SK-N-SH (cell line): ENCODE results near the gene ARMC7. TPM values are rescaled to one million over a fixed set of nuclear protein-coding genes. Genes with fewer than 3 reads are reported as not detected.

Experiments used
- CTCF ChIA-PET: fragments of 300-600, 350-600 bp; formaldehyde crosslinking; extraction: SDS; loops from one replicate; lab custom pipeline; 2021; lab: Yijun Ruan, JAX
- POLR2A ChIA-PET: fragments of 350-600 bp; sonication (Branson Sonifier 250); formaldehyde crosslinking; extraction: SDS; loops from one replicate; lab custom pipeline; 2020; ENCODE audit warnings: antibody characterized with exemption, inconsistent platforms; lab: Yijun Ruan, JAX
- DNase-seq: peaks from one replicate; pipeline ENCODE4 v3.0.0; 2012
- H2AFZ ChIP-seq: fragments of 200-600 bp; sonication (generic); 2 replicates; pipeline ENCODE4 v1.8.1; 2016; ENCODE audit warnings: antibody characterized with exemption, mild to moderate bottlenecking, low read depth
- H3F3A ChIP-seq: fragments of 200-600 bp; sonication (generic); replicated peaks from 2 replicates; pipeline ENCODE3; 2016; ENCODE audit warnings: antibody characterized with exemption, mild to moderate bottlenecking; ENCODE audit not compliant: insufficient read depth
- H3K27ac ChIP-seq, 2 experiments: fragments of 200-500 bp in 1 of 2; fragments of 200-600 bp in 1 of 2; sonication (Bioruptor generic) in 1 of 2; sonication (generic), shearing (Covaris generic) in 1 of 2; 2 replicates each; pipeline versions ENCODE4 v1.5.1 to v1.6.1; 2014 to 2016; ENCODE audit warnings: low read depth in 2 of 2, inconsistent platforms in 1 of 2, low read length in 1 of 2, mild to moderate bottlenecking in 1 of 2, mixed read lengths in 1 of 2
- H3K27me3 ChIP-seq: fragments of 200-600 bp; sonication (generic), shearing (Covaris generic); 2 replicates; pipeline ENCODE4 v1.6.1; 2016; ENCODE audit warnings: mixed run types; ENCODE audit not compliant: insufficient read depth
- H3K36me3 ChIP-seq, 2 experiments: fragments of 200-500 bp in 1 of 2; fragments of 200-600 bp in 1 of 2; sonication (Bioruptor generic) in 1 of 2; sonication (generic) in 1 of 2; replicated peaks in 1 of 2; 2 replicates each; pipeline versions ENCODE3 to v1.5.1; 2014 to 2016; ENCODE audit warnings: low read length in 1 of 2, mild to moderate bottlenecking in 1 of 2; ENCODE audit not compliant: insufficient read depth in 2 of 2, control insufficient read depth in 1 of 2
- H3K4me1 ChIP-seq, 2 experiments: fragments of 200-500 bp in 1 of 2; fragments of 200-600 bp in 1 of 2; sonication (Bioruptor generic) in 1 of 2; sonication (generic), shearing (Covaris generic) in 1 of 2; 2 replicates each; pipeline versions ENCODE4 v1.5.1 to v1.6.1; 2014 to 2016; ENCODE audit warnings: low read depth in 1 of 2, low read length in 1 of 2, mixed run types in 1 of 2; ENCODE audit not compliant: insufficient read depth in 2 of 2, control insufficient read depth in 1 of 2
- H3K4me2 ChIP-seq: fragments of 200-600 bp; sonication (generic), shearing (Covaris generic); 2 replicates; pipeline ENCODE4 v1.6.1; 2017; ENCODE audit warnings: mixed run types
- H3K4me3 ChIP-seq, 2 experiments: fragments of 200-500 bp in 1 of 2; fragments of 200-600 bp in 1 of 2; sonication (Bioruptor generic) in 1 of 2; sonication (generic), shearing (Covaris generic) in 1 of 2; 2 replicates each; pipeline versions ENCODE4 v1.5.1 to v1.8.1; 2014 to 2016; ENCODE audit warnings: low read depth in 2 of 2, inconsistent platforms in 1 of 2, low read length in 1 of 2, mild to moderate bottlenecking in 1 of 2, mixed read lengths in 1 of 2, moderate library complexity in 1 of 2
- H3K79me2 ChIP-seq: fragments of 200-600 bp; sonication (generic); 2 replicates; pipeline ENCODE4 v1.8.1; 2017; ENCODE audit warnings: mild to moderate bottlenecking; ENCODE audit not compliant: insufficient read depth
- H3K9ac ChIP-seq: fragments of 200-600 bp; sonication (generic); 2 replicates; pipeline ENCODE4 v1.6.1; 2017; ENCODE audit warnings: mixed run types
- H3K9me2 ChIP-seq: fragments of 200-600 bp; sonication (generic); 2 replicates; pipeline ENCODE4 v1.6.1; 2017; ENCODE audit warnings: mixed run types
- H3K9me3 ChIP-seq: fragments of 200-600 bp; sonication (generic); 2 replicates; pipeline ENCODE4 v1.6.1; 2017; ENCODE audit warnings: mixed run types, mild to moderate bottlenecking, moderate library complexity
- H4K20me1 ChIP-seq: fragments of 200-600 bp; sonication (generic); 2 replicates; pipeline ENCODE4 v1.6.1; 2017; ENCODE audit warnings: mild to moderate bottlenecking, mixed run types; ENCODE audit not compliant: insufficient read depth
- ELF1 ChIP-seq: IDR thresholded peaks from 2 replicates; pipeline ENCODE4 v1.4.0; 2012
- EP300 ChIP-seq, 2 experiments: IDR thresholded peaks; 2 replicates each; pipeline versions ENCODE4 v1.4.0 to v1.6.1; 2012; ENCODE audit warnings: borderline replicate concordance in 1 of 2, low read depth in 1 of 2, low read length in 1 of 2
- EZH2phosphoT487 ChIP-seq: fragments of 200-600 bp; sonication (generic); IDR thresholded peaks from 2 replicates; pipeline ENCODE4 v1.6.1; 2017; ENCODE audit warnings: low read depth, mixed run types, mild to moderate bottlenecking, antibody characterized with exemption, moderate library complexity, borderline replicate concordance
- GABPA ChIP-seq: IDR thresholded peaks from 2 replicates; pipeline ENCODE4 v1.4.0; 2012; ENCODE audit warnings: low read depth, mild to moderate bottlenecking
- GATA2 ChIP-seq: sonication (generic); formaldehyde crosslinking; IDR thresholded peaks from 2 replicates; pipeline ENCODE4 v1.5.0; 2020; ENCODE audit warnings: mild to moderate bottlenecking, missing genetic modification reagents
- JUND ChIP-seq: IDR thresholded peaks from 2 replicates; pipeline ENCODE4 v1.4.0; 2012
- MXI1 ChIP-seq: IDR thresholded peaks from 2 replicates; pipeline ENCODE4 v1.6.1; 2012; ENCODE audit warnings: mild to moderate bottlenecking, low read depth, low read length, improper control_type of control experiment
- RAD21 ChIP-seq: IDR thresholded peaks from 2 replicates; pipeline ENCODE4 v1.6.1; 2012; ENCODE audit warnings: mild to moderate bottlenecking, low read length
- RCOR1 ChIP-seq: fragments of 150-350 bp; IDR thresholded peaks from 2 replicates; pipeline ENCODE4 v1.6.1; 2017; ENCODE audit warnings: antibody characterized with exemption, low read length
- RFX5 ChIP-seq: IDR thresholded peaks from 2 replicates; pipeline ENCODE4 v1.6.1; 2012; ENCODE audit warnings: mild to moderate bottlenecking, improper control_type of control experiment, low read length
- RXRA ChIP-seq: IDR thresholded peaks from 2 replicates; pipeline ENCODE4 v1.4.0; 2012; ENCODE audit warnings: low read depth, mild to moderate bottlenecking, borderline replicate concordance
- TCF12 ChIP-seq: IDR thresholded peaks from 2 replicates; pipeline ENCODE4 v1.4.0; 2012
- USF2 ChIP-seq: fragments of 150-350 bp; IDR thresholded peaks from 2 replicates; pipeline ENCODE4 v1.6.1; 2017; ENCODE audit warnings: antibody characterized with exemption, low read length, low read depth, borderline replicate concordance
- WGBS: methylation state at CpG from one replicate; pipeline ENCODE4 v1.1.6; 2017; ENCODE audit warnings: low lambda C conversion rate; 5-methylcytosine and 5-hydroxymethylcytosine counted together
- polyA plus RNA-seq, 3 experiments: library from polyadenylated mRNA; depleted of rRNA; stranded (reverse); fragments of >200 nt; gene quantifications; 2 replicates each; pipeline ENCODE4 v1.2.3, GENCODE V29; 2012

ARMC7 gene
- polyA plus RNA-seq, 1 of the 3 experiments (the other 2 are of a cell fraction), result 10.8 TPM

- Histone ChIP-seq H3F3A (no peaks in the 10 kb centered on the region), H3K27ac (no peak overlapping the region), H3K4me1 (no peaks in the 10 kb centered on the region), H3K36me3 (peaks cover 42 to 71% of the 10 kb centered on the region in 2 experiments), H3K4me3 (no peak overlapping the region), H4K20me1 (no peaks in the 10 kb centered on the region), H3K79me2 (peaks cover 13% of the 10 kb centered on the region; the same call in 1 of the 2 replicates), H3K9me2 (no peaks in the 10 kb centered on the region), H3K9ac (no peak overlapping the region), H3K4me2 (no peak overlapping the region), H3K27me3 (no peaks in the 10 kb centered on the region), H2AFZ (no peak overlapping the region), H3K9me3 (no peaks in the 10 kb centered on the region)
- no peak for DNase-seq
- POLR2A ChIA-PET, result interaction anchor here (0.9 kb wide), 1 partner anchor 99 kb away, joined by 3 read pairs; no protein-coding TSS in a partner anchor
- TF ChIP-seq JUND, result no peak
- TF ChIP-seq ELF1, result no peak
- TF ChIP-seq MXI1, result no peak
- no peak for TF ChIP-seq RXRA
- TF ChIP-seq EZH2phosphoT487, result no peak
- TF ChIP-seq GATA2, result no peak
- no peak for TF ChIP-seq RFX5
- TF ChIP-seq TCF12, result no peak
- TF ChIP-seq EP300 (IDR thresholded peaks at IDR 0.05; ENCODE audit: borderline replicate concordance in 1 of 2, low read depth in 1 of 2, low read length in 1 of 2), result no peak
- CTCF ChIA-PET, result interaction anchor here (0.6 to 3.4 kb wide), 13 partner anchors 9 to 141 kb away, joined by 3 to 19 read pairs (median 4); partner anchors contain the start of genes HID1 and NT5C
- WGBS, result 96% methylated on average over 10 of the region's 10 CpGs
Observed at GRCh38 chr17:75061055-75061438, 48.7 kb upstream of the ARMC7 start.

- H3K79me2 ChIP-seq, result peaks cover 7% of the 10 kb centered on the region; the same call in 1 of the 2 replicates
- POLR2A ChIA-PET, result interaction anchor here (0.9 kb wide), 1 partner anchor 100 kb away, joined by 3 read pairs; no protein-coding TSS in a partner anchor
- H3K4me3 ChIP-seq, result no peak overlapping the region
- no peak overlapping the region for H2AFZ ChIP-seq
- H3K4me2 ChIP-seq, result no peak overlapping the region
- H3K27me3 ChIP-seq, result no peaks in the 10 kb centered on the region
- H3K4me1 ChIP-seq, result no peaks in the 10 kb centered on the region
- peaks cover 36 to 66% of the 10 kb centered on the region in 2 experiments for H3K36me3 ChIP-seq
- TF ChIP-seq RAD21, result no peak
- no peak for TF ChIP-seq USF2
- no peaks in the 10 kb centered on the region for H3F3A ChIP-seq
- no peaks in the 10 kb centered on the region for H4K20me1 ChIP-seq
- H3K9me3 ChIP-seq, result no peaks in the 10 kb centered on the region
- no peak for DNase-seq
- CTCF ChIA-PET, result interaction anchor here (1.0 to 3.4 kb wide), 9 partner anchors 8 to 140 kb away, joined by 3 to 19 read pairs (median 4); partner anchors contain the start of genes HID1 and NT5C
- no peak overlapping the region for H3K9ac ChIP-seq
- 89% methylated on average over 8 of the region's 8 CpGs for WGBS
- H3K27ac ChIP-seq, result no peak overlapping the region
- H3K9me2 ChIP-seq, result no peaks in the 10 kb centered on the region
Observed at GRCh38 chr17:75061618-75062017, 48.2 kb upstream of the ARMC7 start.

GRCh38 chr17:75063201-75063600 lies 46.6 kb upstream of the ARMC7 start:
- Histone ChIP-seq H3K9ac (no peak overlapping the region), H3K9me3 (no peaks in the 10 kb centered on the region), H3K27ac (no peak overlapping the region), H3K27me3 (no peaks in the 10 kb centered on the region), H3K4me3 (no peak overlapping the region), H3F3A (no peaks in the 10 kb centered on the region), H3K4me1 (no peaks in the 10 kb centered on the region), H3K79me2 (peaks cover 2% of the 10 kb centered on the region; the same call in 1 of the 2 replicates), H4K20me1 (no peaks in the 10 kb centered on the region), H3K9me2 (no peaks in the 10 kb centered on the region), H3K4me2 (no peak overlapping the region), H3K36me3 (peaks cover 26 to 64% of the 10 kb centered on the region in 2 experiments), H2AFZ (no peak overlapping the region)
- TF ChIP-seq GATA2, result no peak
- TF ChIP-seq RCOR1, result no peak
- no peak for TF ChIP-seq GABPA
- no peak for DNase-seq
- CTCF ChIA-PET, result interaction anchor here (0.8 to 1.8 kb wide), 11 partner anchors 9 to 140 kb away, joined by 3 to 9 read pairs (median 3); partner anchors contain the start of genes KCTD2, MRPL58, NT5C and OTOP2
- POLR2A ChIA-PET, result interaction anchor here (0.6 to 1.0 kb wide), 2 partner anchors 11 to 17 kb away, joined by 3 read pairs; no protein-coding TSS in a partner anchor
- 91% methylated on average over 12 of the region's 13 CpGs for WGBS
